Right renal pelvis (tissue), 4 donors: ENCODE data around the gene NKTR. TPM values are rescaled to one million over a fixed set of nuclear protein-coding genes. Genes with fewer than 3 reads are reported as not detected.

ENCODE experiments used
- DNase-seq, 4 donors: peaks; one replicate each; pipeline ENCODE4 v3.0.0-alpha.2; 2013; ENCODE audit warnings: low read depth in 4 of 4, low spot score in 3 of 4, missing footprints in 1 of 4
- polyA plus RNA-seq, 4 donors: library from polyadenylated mRNA; unstranded; fragments of 120-200 nt; gene quantifications; one replicate each; pipeline ENCODE4 v1.2.1, GENCODE V29; 2013; ENCODE audit not compliant: insufficient read length in 4 of 4

The NKTR gene
- polyA plus RNA-seq, 4 donors = 70.5 to 112 (median 76.9) TPM

- DNase-seq = no peak
Observed at GRCh38 chr3:42675909-42676308, 75.4 kb downstream of the NKTR start.

GRCh38 chr3:42678447-42678846 lies 78.0 kb downstream of the NKTR start:
- no peak for DNase-seq

- DNase-seq = no peak
Observed at GRCh38 chr3:42680271-42680670, 79.8 kb downstream of the NKTR start.

- DNase-seq = no peak
Observed at GRCh38 chr3:42680806-42681205, 80.3 kb downstream of the NKTR start.

GRCh38 chr3:42681361-42682038 lies 81.0 kb downstream of the NKTR start:
- DNase-seq = no peak

- no peak for DNase-seq
Observed at GRCh38 chr3:42682301-42683070, 82.0 kb downstream of the NKTR start.

GRCh38 chr3:42683875-42684598 lies 83.6 kb downstream of the NKTR start:
- no peak for DNase-seq

- no peak for DNase-seq
Observed at GRCh38 chr3:42684632-42685362, 84.3 kb downstream of the NKTR start.

- DNase-seq = no peak
Observed at GRCh38 chr3:42685363-42685881, 84.9 kb downstream of the NKTR start, which contains the start of gene KLHL40. Gene KLHL40 (plus strand): TSS chr3:42685537. CDS start chr3:42685619, 82 bp downstream.

- DNase-seq = peak in 1 of 4 donors; percentile 23
Observed at GRCh38 chr3:42685891-42686820, 85.7 kb downstream of the NKTR start.

- no peak for DNase-seq
Observed at GRCh38 chr3:42686832-42687650, 86.6 kb downstream of the NKTR start.

GRCh38 chr3:42688016-42688415 lies 87.5 kb downstream of the NKTR start:
- no peak for DNase-seq

- no peak for DNase-seq
Observed at GRCh38 chr3:42688487-42689420, 88.3 kb downstream of the NKTR start.

GRCh38 chr3:42689421-42690014 lies 89.0 kb downstream of the NKTR start:
- DNase-seq = no peak

GRCh38 chr3:42690191-42690590 lies 89.7 kb downstream of the NKTR start:
- DNase-seq = no peak

GRCh38 chr3:42690766-42691680 lies 90.5 kb downstream of the NKTR start:
- DNase-seq = no peak
